Right lobe of liver (tissue), 6 donors: ENCODE data around the gene LRRC75A. TPM values are rescaled to one million over a fixed set of nuclear protein-coding genes. Genes with fewer than 3 reads are reported as not detected.
"Not testable (repeated sequence)": the region's sequence is repeated elsewhere in the genome, so short reads cannot be mapped to it uniquely, and the experiment has no call there.

Source experiments
- ATAC-seq, 4 donors: fragments of 200-7000 bp; cut with Tn5 transposase; one replicate each; pipeline ENCODE4 v1.9.1; 2020; ENCODE audit warnings: mild to moderate bottlenecking in 4 of 4, moderate library complexity in 4 of 4
- DNase-seq, 3 donors: peaks; one replicate each; pipeline ENCODE4 v3.0.0-alpha.2; 2020
- H3K27ac ChIP-seq, 3 donors: fragments of 200-600 bp; one replicate each; pipeline ENCODE4 v1.8.0; 2022
- H3K27me3 ChIP-seq, 2 donors: fragments of 200-600 bp; one replicate each; pipeline ENCODE4 v1.8.0; 2022
- H3K36me3 ChIP-seq, 4 donors: fragments of 200-600 bp; sonication (generic) in 1 of 4; one replicate each; pipeline versions ENCODE4 v1.5.1 to v1.8.0; 2017 to 2022; ENCODE audit warnings: control low read depth in 1 of 4
- H3K4me1 ChIP-seq, 4 donors: fragments of 200-600 bp; sonication (generic) in 1 of 4; one replicate each; pipeline versions ENCODE4 v1.5.1 to v1.8.0; 2017 to 2022; ENCODE audit warnings: control low read depth in 1 of 4
- H3K4me3 ChIP-seq, 3 donors: fragments of 200-600 bp; one replicate each; pipeline ENCODE4 v1.8.0; 2022
- H3K9me3 ChIP-seq, 4 donors: fragments of 200-600 bp; sonication (generic) in 1 of 4; one replicate each; pipeline versions ENCODE4 v1.5.1 to v1.8.0; 2017 to 2022; ENCODE audit warnings: control low read depth in 1 of 4
- CTCF ChIP-seq, 4 donors: fragments of 200-600 bp in 3 of 4; fragments of 450-650 bp in 1 of 4; IDR thresholded peaks; one replicate each; pipeline versions ENCODE4 v1.5.1 to v1.8.0; 2016 to 2022; ENCODE audit warnings: antibody characterized with exemption in 4 of 4, mild to moderate bottlenecking in 2 of 4
- POLR2A ChIP-seq: fragments of 450-650 bp; IDR thresholded peaks from one replicate; pipeline ENCODE4 v1.6.1; 2017; ENCODE audit warnings: antibody characterized with exemption, mild to moderate bottlenecking
- WGBS: methylation state at CpG from one replicate; pipeline ENCODE4 v1.1.6; 2018; ENCODE audit warnings: low coverage, low lambda C conversion rate; ENCODE audit not compliant: insufficient coverage; ENCODE audit errors: missing lambda C conversion rate; 5-methylcytosine and 5-hydroxymethylcytosine counted together
- intact Hi-C, 2 donors: fragments of 100-400 bp; cut with DNase I; formaldehyde crosslinking; loops; one replicate each; pipeline versions ENCODE4 v1.11.2 to v1.14.1; 2022
- small RNA-seq, 2 experiments: library from RNA; depleted of rRNA; stranded (forward); fragments of <200 nt; gene quantifications; one replicate each; pipeline ENCODE3, GENCODE V24; 2016
- total RNA-seq, 6 experiments: library from RNA; depleted of rRNA in 2 of 6; stranded (reverse); fragments of >200 nt in 2 of 6; fragmentation: NEBNext Ultra II Directional in 3 of 6; extraction: Animal tissue kit (Norgen Biotek cat#: 25700) in 3 of 6; gene quantifications; one replicate each; pipeline versions ENCODE4 v1.1.0 to v1.2.4, GENCODE V29; 2016 to 2023
- donor health status: DM: no; HTN: yes; CAD: no.
- donor health status: DM: no; HTN: no; CAD: no.
- donor health status: DM: no; HTN: no; CAD: no.
- donor health status: DM: no; HTN: yes; CAD: no.
- donor health status: DM: no; HTN: yes; CAD: no.

Gene LRRC75A
- total RNA-seq, 6 experiments from 2014 or later = 0.12 to 0.62 (median 0.22) TPM

- Histone ChIP-seq H3K4me3 (no peak overlapping the region), H3K36me3 (no peaks in the 10 kb centered on the region), H3K9me3 (no peaks in the 10 kb centered on the region), H3K27ac (peak overlapping the region; percentile 57 to 95 (median 85)), H3K4me1 (peaks cover 0 to 44% (median 16%) of the 10 kb centered on the region in 4 donors), H3K27me3 (no peaks in the 10 kb centered on the region)
- peak in 1 of 3 donors; percentile 60 for DNase-seq
- 19% methylated on average over 9 of the region's 9 CpGs for WGBS
- peak; percentile 85 to 93 (median 87) for ATAC-seq
- TF ChIP-seq CTCF (IDR thresholded peaks at IDR 0.05) (no peak), POLR2A (no peak)
- intact Hi-C loops = no loop called here
Observed at GRCh38 chr17:16398270-16399267, 93.4 kb downstream of the LRRC75A start.

GRCh38 chr17:16396693-16397092 lies 95.3 kb downstream of the LRRC75A start:
- H3K4me3 ChIP-seq, H3K9me3 ChIP-seq, intact Hi-C loops, DNase-seq, H3K27me3 ChIP-seq, H3K36me3 ChIP-seq, ATAC-seq: not testable (repeated sequence)
- peak overlapping the region in 2 of 3 donors; percentile 85 to 95 for H3K27ac ChIP-seq
- peaks cover 0 to 44% (median 16%) of the 10 kb centered on the region in 4 donors for H3K4me1 ChIP-seq
- no CpG with 5 or more reads among the region's 2 CpGs for WGBS

GRCh38 chr17:16395887-16396286 lies 96.1 kb downstream of the LRRC75A start:
- H3K27ac ChIP-seq = peak overlapping the region in 2 of 3 donors; percentile 85 to 95
- not testable (repeated sequence) for ATAC-seq

GRCh38 chr17:16392491-16392890 lies 99.5 kb downstream of the LRRC75A start:
- ATAC-seq, DNase-seq, H3K27me3 ChIP-seq, intact Hi-C loops, H3K27ac ChIP-seq, H3K36me3 ChIP-seq, H3K4me3 ChIP-seq, H3K9me3 ChIP-seq: not testable (repeated sequence)
- peaks cover 0 to 22% (median 2%) of the 10 kb centered on the region in 4 donors for H3K4me1 ChIP-seq
- WGBS = 76% methylated on average over 7 of the region's 11 CpGs

More at GRCh38 chr17:16395887-16396286, 96.1 kb downstream of the LRRC75A start:
- 40% methylated on average over 1 of the region's 4 CpGs for WGBS
- intact Hi-C loops, DNase-seq, H3K4me3 ChIP-seq, H3K36me3 ChIP-seq, H3K27me3 ChIP-seq, H3K9me3 ChIP-seq: not testable (repeated sequence)
- peaks cover 0 to 44% (median 15%) of the 10 kb centered on the region in 4 donors for H3K4me1 ChIP-seq

Small RNA genes lying within 50 kb of the gene (small RNA-seq; reads per million reads assigned to genes)
- 0 reads per million in 2 experiments for gene SNORD49A
- gene SNORD65 = 0 reads per million in 2 experiments

Other genes starting within 250 kb of the LRRC75A start
- gene CENPV, start 138.7 kb downstream of the LRRC75A start, total RNA-seq = 10 to 100 TPM; 19.8 to 34.5 (median 24.8) TPM
- 1,000 to 10,000 TPM; 1,045 to 2,319 (median 1,420) TPM for gene UBB, start 111.1 kb downstream of the LRRC75A start, total RNA-seq
- 1 to 10 TPM; 3.3 to 8.2 (median 4.8) TPM for gene TRPV2, start 76.6 kb downstream of the LRRC75A start, total RNA-seq
- under 1 TPM; 0.19 to 0.55 (median 0.42) TPM for gene ZNF287, start 77.0 kb upstream of the LRRC75A start, total RNA-seq
- gene ZNF624, start 161.7 kb upstream of the LRRC75A start, total RNA-seq = 1 to 10 TPM in 3 of 6 experiments, under 1 TPM in 3; 0.55 to 1.2 (median 0.89) TPM
- gene CCDC144A, start 198.0 kb upstream of the LRRC75A start, total RNA-seq = 1 to 10 TPM in 1 of 6 experiments, under 1 TPM in 5; 0.02 to 1.4 (median 0.28) TPM